PC-9 (cell line): ENCODE measurements around the gene KIF2C. TPM values are rescaled to one million over a fixed set of nuclear protein-coding genes. Genes with fewer than 3 reads are reported as not detected.

Experiments
- BruUV-seq: library from RNA; stranded (reverse); fragments of 400-500 nt; replicated peaks from 2 replicates; lab custom pipeline; 2021; lab: Mats Ljungman, UMichigan
- CTCF ChIA-PET: fragments of 300-600 bp; sonication (Branson Sonifier 250); formaldehyde crosslinking; loops from one replicate; lab custom pipeline; 2022; ENCODE audit warnings: antibody characterized with exemption; lab: Charles Lee
- POLR2A ChIA-PET: fragments of 300-600 bp; sonication (Branson Sonifier 250); formaldehyde crosslinking; loops from one replicate; lab custom pipeline; 2022; ENCODE audit warnings: antibody characterized with exemption; ENCODE audit not compliant: unreplicated experiment; lab: Charles Lee
- DNase-seq, 2 experiments: peaks; one replicate each; pipeline versions ENCODE4 v3.0.0 to v3.0.0-alpha.2; 2015 to 2022; ENCODE audit warnings: mixed read lengths in 1 of 2
- H2AFZ ChIP-seq: fragments of 200-600 bp; sonication (generic); 2 replicates; pipeline ENCODE4 v1.8.1; 2017; ENCODE audit warnings: antibody characterized with exemption
- H3F3A ChIP-seq: fragments of 200-600 bp; sonication (generic); 2 replicates; pipeline ENCODE4 v1.8.1; 2017; ENCODE audit warnings: antibody characterized with exemption, mild to moderate bottlenecking, low read depth; ENCODE audit not compliant: insufficient read depth
- H3K27ac ChIP-seq: fragments of 200-600 bp; sonication (generic); 2 replicates; pipeline ENCODE4 v1.6.1; 2016; ENCODE audit warnings: mixed run types
- H3K27me3 ChIP-seq: fragments of 200-600 bp; sonication (generic); 2 replicates; pipeline ENCODE4 v1.6.1; 2016; ENCODE audit warnings: low read depth, mixed run types; ENCODE audit not compliant: insufficient read depth
- H3K36me3 ChIP-seq: fragments of 200-600 bp; sonication (generic); 2 replicates; pipeline ENCODE4 v1.6.1; 2016; ENCODE audit warnings: low read depth, mixed run types
- H3K4me1 ChIP-seq: fragments of 200-600 bp; sonication (generic); replicated peaks from 2 replicates; pipeline ENCODE4 v1.6.1; 2016; ENCODE audit warnings: mixed run types; ENCODE audit not compliant: insufficient read depth
- H3K4me2 ChIP-seq: fragments of 200-600 bp; sonication (generic); 2 replicates; pipeline ENCODE4 v1.6.1; 2017; ENCODE audit warnings: mixed run types
- H3K4me3 ChIP-seq: fragments of 200-600 bp; sonication (generic); 2 replicates; pipeline ENCODE4 v1.6.1; 2016; ENCODE audit warnings: mixed run types
- H3K79me2 ChIP-seq: fragments of 200-600 bp; sonication (generic); 2 replicates; pipeline ENCODE4 v1.6.1; 2017; ENCODE audit warnings: low read depth, mixed run types
- H3K9me2 ChIP-seq: fragments of 200-600 bp; sonication (generic); 2 replicates; pipeline ENCODE4 v1.8.1; 2017; ENCODE audit warnings: mild to moderate bottlenecking; ENCODE audit not compliant: insufficient read depth
- H3K9me3 ChIP-seq: fragments of 200-600 bp; sonication (generic); 2 replicates; pipeline ENCODE4 v1.8.1; 2016; ENCODE audit warnings: low read depth; ENCODE audit not compliant: insufficient read depth
- H4K20me1 ChIP-seq: fragments of 200-600 bp; sonication (generic); 2 replicates; pipeline ENCODE4 v1.8.1; 2017; ENCODE audit not compliant: insufficient read depth
- EZH2 ChIP-seq: fragments of 200-600 bp; sonication (generic); IDR thresholded peaks from 2 replicates; pipeline ENCODE4 v1.8.0; 2017; ENCODE audit warnings: antibody characterized with exemption, low read depth
- intact Hi-C: fragments of 100-400 bp; cut with micrococcal nuclease; formaldehyde crosslinking; loops from one replicate; pipeline ENCODE4 v1.10.0; 2022; ENCODE audit not compliant: unreplicated experiment
- total RNA-seq: library from RNA; stranded (reverse); gene quantifications from 2 replicates; pipeline ENCODE4 v1.2.3, GENCODE V29; 2021
- TF ChIP-seq, protein P1 (sequence below): fragments of 200-600 bp; sonication (generic); conservative IDR thresholded peaks from 2 replicates; pipeline ENCODE4 v1.6.1; 2017; ENCODE audit warnings: mixed run types, antibody characterized with exemption, mild to moderate bottlenecking, moderate library complexity

KIF2C gene
- total RNA-seq, 1 experiment from 2014 or later = 119 TPM

DNA sequence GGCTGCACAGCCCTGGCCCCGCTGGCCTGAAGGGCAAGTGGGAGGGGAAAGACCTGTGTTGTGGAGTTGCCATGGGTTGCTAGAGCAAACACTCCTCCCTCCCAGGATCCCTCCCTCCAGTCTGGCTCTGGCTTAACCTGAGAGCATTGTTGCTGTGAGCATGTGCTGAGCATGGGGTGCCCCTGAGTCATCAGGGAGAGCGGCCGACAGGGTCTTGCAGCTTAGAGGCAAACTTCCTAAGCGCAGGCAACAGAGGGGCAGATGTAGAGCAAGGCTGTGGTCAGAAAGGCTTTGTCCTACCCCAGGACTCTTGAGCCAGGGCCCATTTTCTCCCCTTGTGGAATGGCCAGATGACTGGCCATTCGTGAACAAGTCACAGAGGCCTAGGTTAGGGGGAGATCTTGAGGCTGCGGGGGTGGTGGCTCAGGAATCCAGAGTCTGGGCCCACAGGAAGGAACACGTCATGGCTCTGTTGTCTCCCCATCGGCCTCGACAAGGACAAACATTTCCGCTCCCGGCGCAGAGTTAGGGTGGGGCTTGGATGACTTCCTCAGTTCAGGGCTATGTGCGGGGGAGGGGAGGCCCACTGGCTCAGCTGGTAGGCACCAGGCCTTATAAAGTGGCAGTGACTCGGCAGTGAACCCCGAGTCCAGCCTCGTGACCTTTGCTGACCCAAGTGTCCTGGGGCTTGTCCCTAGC is 67.9 kb downstream of the KIF2C start:
- H3K4me1 ChIP-seq = peaks cover 95% of the 10 kb centered on the region
- H2AFZ ChIP-seq = no peak overlapping the region
- H3K9me2 ChIP-seq = no peaks in the 10 kb centered on the region
- no peak for TF ChIP-seq EZH2
- TF ChIP-seq, protein P1, sequence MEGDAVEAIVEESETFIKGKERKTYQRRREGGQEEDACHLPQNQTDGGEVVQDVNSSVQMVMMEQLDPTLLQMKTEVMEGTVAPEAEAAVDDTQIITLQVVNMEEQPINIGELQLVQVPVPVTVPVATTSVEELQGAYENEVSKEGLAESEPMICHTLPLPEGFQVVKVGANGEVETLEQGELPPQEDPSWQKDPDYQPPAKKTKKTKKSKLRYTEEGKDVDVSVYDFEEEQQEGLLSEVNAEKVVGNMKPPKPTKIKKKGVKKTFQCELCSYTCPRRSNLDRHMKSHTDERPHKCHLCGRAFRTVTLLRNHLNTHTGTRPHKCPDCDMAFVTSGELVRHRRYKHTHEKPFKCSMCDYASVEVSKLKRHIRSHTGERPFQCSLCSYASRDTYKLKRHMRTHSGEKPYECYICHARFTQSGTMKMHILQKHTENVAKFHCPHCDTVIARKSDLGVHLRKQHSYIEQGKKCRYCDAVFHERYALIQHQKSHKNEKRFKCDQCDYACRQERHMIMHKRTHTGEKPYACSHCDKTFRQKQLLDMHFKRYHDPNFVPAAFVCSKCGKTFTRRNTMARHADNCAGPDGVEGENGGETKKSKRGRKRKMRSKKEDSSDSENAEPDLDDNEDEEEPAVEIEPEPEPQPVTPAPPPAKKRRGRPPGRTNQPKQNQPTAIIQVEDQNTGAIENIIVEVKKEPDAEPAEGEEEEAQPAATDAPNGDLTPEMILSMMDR = no peak
- H4K20me1 ChIP-seq = no peaks in the 10 kb centered on the region
- H3K4me3 ChIP-seq = peak overlapping the region; percentile 30; the same call in 1 of the 2 replicates
- H3K4me2 ChIP-seq = peak overlapping the region; percentile 70
- H3K79me2 ChIP-seq = peaks cover 21% of the 10 kb centered on the region; the same call in 1 of the 2 replicates
- CTCF ChIA-PET = interaction anchor here (0.6 kb wide), 1 partner anchor 518 kb away, joined by 3 read pairs; no protein-coding TSS in a partner anchor
- POLR2A ChIA-PET = interaction anchor here (0.6 to 1.2 kb wide), 2 partner anchors 12 to 85 kb away, joined by 5 to 8 read pairs; no protein-coding TSS in a partner anchor
- H3K36me3 ChIP-seq = peaks cover 10% of the 10 kb centered on the region; the same call in 1 of the 2 replicates
- TSS peak; percentile 24 for BruUV-seq
- peak; percentile 99 for DNase-seq
- H3K27ac ChIP-seq = peak overlapping the region; percentile 98
- H3K9me3 ChIP-seq = no peaks in the 10 kb centered on the region
- peaks cover 81% of the 10 kb centered on the region for H3F3A ChIP-seq
- no peaks in the 10 kb centered on the region for H3K27me3 ChIP-seq
- intact Hi-C loops = loop anchor here (2.0 to 10.0 kb wide), 5 partner anchors 73 to 879 kb away; partner anchors contain the start of genes ARMH1, GPBP1L1, KIF2C and NASP

DNA sequence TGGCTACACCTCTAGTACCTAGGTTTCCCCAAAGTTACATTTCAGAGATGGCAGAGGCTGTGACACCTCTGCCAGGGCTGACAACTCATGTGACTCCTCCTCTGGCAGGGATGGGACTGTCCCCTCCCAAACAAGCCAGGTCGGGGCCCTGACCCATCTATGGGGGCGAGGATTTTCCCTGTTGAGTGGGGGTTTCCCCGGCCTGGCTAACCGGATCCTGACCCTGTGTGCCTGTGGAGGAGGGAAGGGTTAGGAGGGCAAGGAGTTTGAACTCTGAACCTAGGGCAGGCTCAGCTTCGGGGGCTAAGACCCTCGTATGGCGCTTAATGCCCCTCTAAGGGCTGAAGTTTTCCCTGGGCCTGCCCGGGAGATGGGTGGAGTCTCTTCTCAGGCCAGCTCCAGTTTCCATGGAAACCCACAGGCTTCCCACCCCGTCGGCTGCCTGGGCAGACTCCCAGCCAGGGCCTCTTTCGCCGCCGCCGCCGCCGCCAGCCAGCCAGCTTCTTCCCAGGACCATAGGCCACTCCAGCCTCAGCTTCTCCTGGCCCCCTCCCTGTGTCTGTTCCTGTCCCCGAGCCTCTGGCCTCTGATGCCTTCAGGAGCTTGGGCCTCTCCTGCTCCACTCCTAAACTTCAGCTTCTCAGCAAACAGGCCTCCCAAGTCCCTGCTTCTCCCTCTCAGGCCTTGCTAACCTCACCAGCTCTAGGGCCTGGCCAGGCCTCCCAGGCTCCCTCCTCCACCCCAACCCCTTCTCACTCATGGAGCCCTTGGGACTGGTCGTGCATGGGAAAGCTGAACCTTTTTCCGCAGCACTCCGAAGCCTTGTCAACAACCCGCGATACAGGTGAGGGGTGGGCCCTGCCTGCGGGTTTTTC is 68.7 kb downstream of the KIF2C start, which contains the start of gene BTBD19:
TSS of gene BTBD19 (plus strand) at position 461 of the 875 bp plus-strand sequence. CDS start at position 759, 298 bp downstream.
- BruUV-seq = no TSS peak
- CTCF ChIA-PET = interaction anchor here (0.6 to 1.3 kb wide), 2 partner anchors 9 to 518 kb away, joined by 3 read pairs; no protein-coding TSS in a partner anchor
- H3K79me2 ChIP-seq = peaks cover 19% of the 10 kb centered on the region; the same call in 1 of the 2 replicates

More for the DNA sequence above, 68.7 kb downstream of the KIF2C start, which contains the start of gene BTBD19:
- Histone ChIP-seq H3K9me3 (no peaks in the 10 kb centered on the region), H3K4me2 (peak within 1 kb of the TSS; percentile 70), H3F3A (peaks cover 73% of the 10 kb centered on the region), H3K9me2 (no peaks in the 10 kb centered on the region), H4K20me1 (no peaks in the 10 kb centered on the region), H3K4me1 (peaks cover 87% of the 10 kb centered on the region), H3K4me3 (peak within 1 kb of the TSS; percentile 30; the same call in 1 of the 2 replicates), H3K27ac (peak within 1 kb of the TSS; percentile 98), H3K36me3 (peaks cover 10% of the 10 kb centered on the region; the same call in 1 of the 2 replicates), H2AFZ (no peak within 1 kb of the TSS), H3K27me3 (no peaks in the 10 kb centered on the region)
- DNase-seq = peak in 1 of 2 experiments; percentile 54
- TF ChIP-seq, protein P1 = no peak
- no peak for TF ChIP-seq EZH2
- intact Hi-C loops = loop anchor here (10.0 kb wide), 3 partner anchors 73 to 777 kb away; partner anchors contain the start of genes KIF2C, NASP, RNU5D-1 and SLC6A9
- POLR2A ChIA-PET = interaction anchor here (1.1 to 1.2 kb wide), 2 partner anchors 8 to 11 kb away, joined by 5 read pairs; no protein-coding TSS in a partner anchor
